ENCODE data around the gene FRAS1. TPM values are rescaled to one million over a fixed set of nuclear protein-coding genes. Genes with fewer than 3 reads are reported as not detected.

FRAS1 gene
- total RNA-seq, 1 donor from 2014 or later: 163 TPM

DNA sequence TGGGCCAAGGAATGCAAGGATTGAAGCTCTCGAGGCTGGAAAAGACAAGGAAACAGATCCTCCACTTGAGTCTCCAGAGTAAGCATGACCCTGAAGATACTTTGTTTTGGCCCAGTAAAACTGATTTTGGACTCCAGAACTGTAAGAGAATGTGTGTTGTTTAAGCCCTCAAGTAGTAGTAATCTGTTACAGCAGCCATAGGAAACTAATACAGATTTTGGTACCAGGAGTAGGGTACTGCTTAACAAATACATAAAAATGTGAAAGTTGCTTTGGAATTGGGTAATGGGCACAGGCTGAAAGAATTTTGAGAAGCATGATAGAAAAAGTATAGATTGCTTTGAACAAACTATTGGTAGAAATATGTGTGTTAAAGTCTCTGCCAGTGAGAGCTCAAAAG, 17.4 kb upstream of the FRAS1 start:
- TF ChIP-seq, protein P1, sequence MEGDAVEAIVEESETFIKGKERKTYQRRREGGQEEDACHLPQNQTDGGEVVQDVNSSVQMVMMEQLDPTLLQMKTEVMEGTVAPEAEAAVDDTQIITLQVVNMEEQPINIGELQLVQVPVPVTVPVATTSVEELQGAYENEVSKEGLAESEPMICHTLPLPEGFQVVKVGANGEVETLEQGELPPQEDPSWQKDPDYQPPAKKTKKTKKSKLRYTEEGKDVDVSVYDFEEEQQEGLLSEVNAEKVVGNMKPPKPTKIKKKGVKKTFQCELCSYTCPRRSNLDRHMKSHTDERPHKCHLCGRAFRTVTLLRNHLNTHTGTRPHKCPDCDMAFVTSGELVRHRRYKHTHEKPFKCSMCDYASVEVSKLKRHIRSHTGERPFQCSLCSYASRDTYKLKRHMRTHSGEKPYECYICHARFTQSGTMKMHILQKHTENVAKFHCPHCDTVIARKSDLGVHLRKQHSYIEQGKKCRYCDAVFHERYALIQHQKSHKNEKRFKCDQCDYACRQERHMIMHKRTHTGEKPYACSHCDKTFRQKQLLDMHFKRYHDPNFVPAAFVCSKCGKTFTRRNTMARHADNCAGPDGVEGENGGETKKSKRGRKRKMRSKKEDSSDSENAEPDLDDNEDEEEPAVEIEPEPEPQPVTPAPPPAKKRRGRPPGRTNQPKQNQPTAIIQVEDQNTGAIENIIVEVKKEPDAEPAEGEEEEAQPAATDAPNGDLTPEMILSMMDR (IDR thresholded peaks at IDR 0.05; ENCODE audit: unreplicated experiment): no peak
- H3K4me3 Mint-ChIP-seq (ENCODE audit: low read depth): no peak overlapping the region
- peaks cover 6% of the 10 kb centered on the region for H3K9me3 Mint-ChIP-seq (ENCODE audit: low read depth)
- DNase-seq (ENCODE audit: low spot score, unreplicated experiment): no peak
- H3K4me1 Mint-ChIP-seq (ENCODE audit: low read depth): no peaks in the 10 kb centered on the region
- peaks cover 5% of the 10 kb centered on the region for H3K27me3 Mint-ChIP-seq
- no peak overlapping the region for H3K27ac Mint-ChIP-seq
- H3K36me3 Mint-ChIP-seq (ENCODE audit: insufficient read depth): no peaks in the 10 kb centered on the region

DNA sequence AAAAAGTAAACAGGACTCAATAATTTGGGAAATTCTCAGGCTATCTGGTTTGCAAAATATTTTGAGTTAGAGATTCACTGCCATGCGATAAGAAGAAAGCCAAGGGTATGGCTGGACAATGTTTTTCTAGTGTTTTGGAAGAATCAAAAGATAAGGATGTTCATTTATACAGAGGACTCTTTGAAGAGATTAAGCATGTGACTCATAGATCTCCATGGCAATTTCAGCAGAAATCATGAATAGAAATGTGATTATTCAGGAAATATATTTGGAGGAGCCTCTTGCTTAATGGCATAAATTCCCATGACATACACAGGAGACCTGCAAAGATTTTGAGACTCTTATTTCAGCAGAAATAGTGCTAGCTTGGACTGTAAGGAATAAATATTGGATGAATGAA, 16.7 kb upstream of the FRAS1 start:
- H3K36me3 Mint-ChIP-seq (ENCODE audit: insufficient read depth): no peaks in the 10 kb centered on the region
- H3K4me3 Mint-ChIP-seq (ENCODE audit: low read depth): no peak overlapping the region
- peaks cover 5% of the 10 kb centered on the region for H3K27me3 Mint-ChIP-seq
- TF ChIP-seq, protein P1 (IDR thresholded peaks at IDR 0.05; ENCODE audit: unreplicated experiment): no peak
- peaks cover 6% of the 10 kb centered on the region for H3K9me3 Mint-ChIP-seq (ENCODE audit: low read depth)
- no peak overlapping the region for H3K27ac Mint-ChIP-seq
- no peak for DNase-seq (ENCODE audit: low spot score, unreplicated experiment)
- no peaks in the 10 kb centered on the region for H3K4me1 Mint-ChIP-seq (ENCODE audit: low read depth)

DNA sequence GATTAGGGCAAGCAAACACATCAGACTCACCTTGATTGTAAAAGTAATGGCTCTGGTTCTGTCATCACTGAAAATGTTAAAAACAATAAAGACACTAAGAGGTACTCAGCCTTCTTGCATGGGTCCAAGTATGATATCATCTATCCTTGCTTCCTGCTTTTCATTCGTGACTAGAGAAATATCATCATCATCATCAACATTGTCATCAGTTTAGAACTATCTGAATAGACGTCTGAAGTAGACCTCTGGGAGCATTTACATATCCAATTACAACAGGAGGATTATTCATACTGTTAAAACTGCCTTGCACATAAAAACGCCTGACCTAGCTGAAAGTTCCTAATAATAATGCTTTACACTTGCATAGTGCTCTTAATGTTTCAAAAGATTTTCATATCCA, 9.8 kb upstream of the FRAS1 start:
- no peak overlapping the region for H3K4me3 Mint-ChIP-seq (ENCODE audit: low read depth)
- H3K36me3 Mint-ChIP-seq (ENCODE audit: insufficient read depth): no peaks in the 10 kb centered on the region
- no peaks in the 10 kb centered on the region for H3K27me3 Mint-ChIP-seq
- no peaks in the 10 kb centered on the region for H3K9me3 Mint-ChIP-seq (ENCODE audit: low read depth)
- TF ChIP-seq, protein P1 (IDR thresholded peaks at IDR 0.05; ENCODE audit: unreplicated experiment): no peak
- H3K4me1 Mint-ChIP-seq (ENCODE audit: low read depth): peaks cover 5% of the 10 kb centered on the region
- no peak for DNase-seq (ENCODE audit: low spot score, unreplicated experiment)
- H3K27ac Mint-ChIP-seq: no peak overlapping the region

DNA sequence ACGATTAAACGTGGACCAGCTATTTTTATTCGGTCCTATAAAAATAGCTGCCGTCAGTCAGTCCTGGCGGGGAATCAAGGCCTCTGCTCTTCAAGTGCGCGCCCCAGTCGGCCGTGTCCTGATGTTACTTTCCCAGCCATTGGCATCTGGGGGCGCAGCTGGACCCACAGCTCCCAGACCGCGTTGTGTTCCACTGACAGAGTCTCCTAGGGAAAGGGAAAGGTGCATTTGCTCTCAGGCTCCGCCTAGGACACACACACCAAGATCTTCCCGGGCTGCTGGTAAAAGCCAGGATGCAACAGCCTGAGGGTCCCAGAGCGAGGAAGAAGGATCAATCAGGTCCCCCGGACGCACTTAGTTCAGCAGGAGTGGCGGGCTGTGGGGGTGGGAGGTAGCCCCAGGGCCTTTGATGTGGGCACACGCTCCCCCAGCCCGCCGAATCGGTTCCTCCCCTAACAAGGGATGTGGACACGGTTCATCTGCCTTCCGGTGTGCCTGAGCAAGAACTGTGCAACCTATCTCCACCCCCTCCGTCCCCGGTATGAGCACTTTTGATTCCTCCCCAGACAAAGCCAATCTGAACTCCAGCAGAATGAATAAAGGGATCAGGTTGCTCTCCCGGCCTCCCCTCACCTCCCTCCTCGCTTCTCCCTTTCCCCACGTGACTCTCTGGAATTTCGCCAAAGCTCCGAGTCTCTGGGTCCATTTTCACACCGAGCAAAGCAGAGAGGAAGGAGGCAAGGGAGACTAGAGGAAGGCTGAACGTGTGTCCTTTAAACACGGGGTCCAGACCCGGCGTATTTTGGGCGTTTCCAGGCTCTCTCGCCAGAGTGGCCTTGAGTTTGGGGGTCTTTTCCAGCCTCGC, 626 bp upstream of the FRAS1 start:
- TF ChIP-seq, protein P1 (IDR thresholded peaks at IDR 0.05; ENCODE audit: unreplicated experiment): peak; percentile 36
- peaks cover 12% of the 10 kb centered on the region for H3K4me1 Mint-ChIP-seq (ENCODE audit: low read depth)
- H3K36me3 Mint-ChIP-seq (ENCODE audit: insufficient read depth): no peaks in the 10 kb centered on the region
- peak overlapping the region; percentile 92 for H3K27ac Mint-ChIP-seq
- H3K4me3 Mint-ChIP-seq (ENCODE audit: low read depth): peak overlapping the region; percentile 88
- peak; percentile 46 for DNase-seq (ENCODE audit: low spot score, unreplicated experiment)
- no peaks in the 10 kb centered on the region for H3K9me3 Mint-ChIP-seq (ENCODE audit: low read depth)
- peaks cover 3% of the 10 kb centered on the region for H3K27me3 Mint-ChIP-seq

DNA sequence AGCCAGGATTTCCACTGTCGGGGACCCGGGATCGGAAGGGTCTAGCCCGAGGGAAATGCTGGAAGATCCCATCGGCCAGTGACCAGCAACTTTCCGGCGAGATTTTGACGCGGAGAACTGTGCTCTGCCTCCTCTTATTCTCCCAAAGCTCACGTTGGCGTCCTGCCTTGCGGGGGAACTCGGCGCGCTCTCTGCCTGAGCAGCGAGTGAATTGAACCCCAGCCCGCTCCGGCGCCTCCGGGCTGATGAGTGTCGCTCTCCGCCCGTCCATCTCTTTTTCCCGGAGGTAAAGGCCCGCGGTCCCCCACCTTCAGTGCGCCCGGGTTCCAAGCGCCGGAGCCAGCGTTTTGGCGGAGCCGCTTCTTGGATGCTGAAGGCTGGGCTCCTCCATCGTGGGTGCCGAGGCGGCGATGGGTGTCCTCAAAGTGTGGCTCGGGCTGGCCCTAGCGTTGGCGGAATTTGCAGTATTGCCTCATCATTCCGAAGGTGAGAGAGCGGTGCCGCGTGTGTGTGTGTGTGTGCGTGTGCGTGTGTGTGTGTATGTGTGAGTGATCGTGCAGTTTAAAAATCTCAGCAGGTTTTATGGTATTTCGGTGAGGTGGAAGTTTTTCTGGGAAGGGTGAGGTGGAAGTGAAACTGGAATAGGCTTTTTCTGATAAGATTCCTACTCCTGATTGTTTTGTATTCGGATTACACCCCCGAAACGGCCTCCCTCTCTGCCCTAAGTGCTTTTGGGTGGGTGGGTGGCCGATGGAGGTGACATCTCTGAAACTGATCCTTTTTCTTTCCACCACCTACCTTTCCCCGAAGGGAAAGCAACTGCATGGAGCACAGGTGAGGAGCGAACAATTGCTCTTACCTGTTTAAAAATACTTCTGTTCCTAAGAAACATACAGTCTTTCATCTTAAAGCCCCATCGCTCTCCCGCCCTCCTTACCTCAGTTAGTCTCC, 752 bp downstream of the FRAS1 start:
- TF ChIP-seq, protein P1 (IDR thresholded peaks at IDR 0.05; ENCODE audit: unreplicated experiment): no peak
- Mint-ChIP-seq H3K27me3 (peaks cover 3% of the 10 kb centered on the region), H3K9me3 (ENCODE audit: low read depth) (no peaks in the 10 kb centered on the region), H3K27ac (peak overlapping the region; percentile 92), H3K4me3 (ENCODE audit: low read depth) (peak overlapping the region; percentile 88), H3K36me3 (ENCODE audit: insufficient read depth) (no peaks in the 10 kb centered on the region), H3K4me1 (ENCODE audit: low read depth) (peaks cover 13% of the 10 kb centered on the region)
- DNase-seq (ENCODE audit: low spot score, unreplicated experiment): peak; percentile 34

Data from progenitor cell of endocrine pancreas (in vitro differentiated cells).